K562 treated with DMSO at 1 percent for 12 hours (cell line): ENCODE measurements around the gene SEPTIN14. TPM values are rescaled to one million over a fixed set of nuclear protein-coding genes. Genes with fewer than 3 reads are reported as not detected.

Experiments
- total RNA-seq: library from RNA; unstranded; fragments of 300-600 nt; gene quantifications from 2 replicates; pipeline ENCODE4 v1.2.3, GENCODE V29; 2022; ENCODE audit not compliant: insufficient read depth

The SEPTIN14 gene
- 0.34 TPM in 1 of 2 replicates, not detected in the other for total RNA-seq

GRCh38 chr7:55862652-55863051, at the start of gene SEPTIN14:
Gene SEPTIN14 (minus strand): TSS chr7:55862752. CDS start chr7:55861996, 756 bp downstream.

Other genes with a start within 250 kb of the SEPTIN14 start
- 0.27 and 1.6 TPM in 2 replicates for gene ZNF713, start 24.7 kb upstream of the SEPTIN14 start, total RNA-seq
- 9.5 and 9.7 TPM in 2 replicates for gene MRPS17, start 89.1 kb upstream of the SEPTIN14 start, total RNA-seq
- 26.0 and 57.8 TPM in 2 replicates for gene NIPSNAP2, start 101.8 kb upstream of the SEPTIN14 start, total RNA-seq
- 20.4 and 41.4 TPM in 2 replicates for gene PSPH, start 188.7 kb upstream of the SEPTIN14 start, total RNA-seq
- 129 and 159 TPM in 2 replicates for gene CCT6A, start 189.0 kb upstream of the SEPTIN14 start, total RNA-seq
- 49.0 and 69.1 TPM in 2 replicates for gene SUMF2, start 201.5 kb upstream of the SEPTIN14 start, total RNA-seq
- gene PHKG1, start 230.2 kb upstream of the SEPTIN14 start, total RNA-seq: 4.8 TPM in 1 of 2 replicates, not detected in the other
- 831 and 1,113 TPM in 2 replicates for gene CHCHD2, start 243.7 kb upstream of the SEPTIN14 start, total RNA-seq